K562 (cell line): ENCODE measurements around the gene COL20A1. TPM values are rescaled to one million over a fixed set of nuclear protein-coding genes. Genes with fewer than 3 reads are reported as not detected.

Experiments used
- ATAC-seq: fragments of 200-7000 bp; cut with Tn5 transposase; 3 replicates; pipeline ENCODE4 v1.9.1; 2020; ENCODE audit warnings: moderate library complexity
- BruUV-seq: library from RNA; stranded (reverse); fragments of 400-500 nt; replicated peaks from 2 replicates; lab custom pipeline; 2021; lab: Mats Ljungman, UMichigan
- CTCF ChIA-PET: fragments of 300-600 bp; formaldehyde crosslinking; extraction: SDS; loops from one replicate; lab custom pipeline; 2021; ENCODE audit warnings: low intra/inter-chr PET ratio; lab: Yijun Ruan, JAX
- POLR2A ChIA-PET: fragments of 300-600, 350-650 bp; sonication (Branson Sonifier 250); formaldehyde crosslinking; extraction: SDS; loops from one replicate; lab custom pipeline; 2021; ENCODE audit warnings: antibody characterized with exemption, inconsistent platforms; lab: Yijun Ruan, JAX
- DNase-seq, 4 experiments: peaks; one replicate each; pipeline versions ENCODE4 v3.0.0 to v3.0.0-alpha.2; 2011 to 2018; ENCODE audit warnings: low spot score in 3 of 4, mixed read lengths in 3 of 4; ENCODE audit errors: extremely low read depth in 1 of 4
- FAIRE-seq: peaks from 2 replicates; lab custom pipeline; 2011; peaks lifted over from hg19 to GRCh38; lab: Jason Lieb, UNC
- H2AFZ ChIP-seq: 2 replicates; pipeline ENCODE4 v1.6.0; 2011; ENCODE audit warnings: low read depth, low read length, control low read depth, inconsistent platforms
- H3K27ac ChIP-seq: fragments of 200-600 bp; 3 replicates; pipeline ENCODE4 v1.8.0; 2011; ENCODE audit warnings: low read depth, mild to moderate bottlenecking, control low read depth, inconsistent platforms, low read length, moderate library complexity, mixed read lengths; ENCODE audit errors: extremely low read depth
- H3K27me3 ChIP-seq, 2 experiments: fragments of 300-600 bp in 1 of 2; 2 replicates in 1 of 2; 3 replicates in 1 of 2; pipeline versions ENCODE4 v1.6.0 to v1.8.0; 2011; ENCODE audit warnings: inconsistent platforms in 2 of 2, low read length in 2 of 2, mild to moderate bottlenecking in 1 of 2, mixed read lengths in 1 of 2, moderate library complexity in 1 of 2; ENCODE audit not compliant: control insufficient read depth in 2 of 2, insufficient read depth in 2 of 2
- H3K36me3 ChIP-seq: fragments of 300-600 bp; 3 replicates; pipeline ENCODE4 v1.8.0; 2011; ENCODE audit warnings: mild to moderate bottlenecking, low read length, inconsistent platforms; ENCODE audit not compliant: control insufficient read depth, insufficient read depth
- H3K4me1 ChIP-seq, 2 experiments: fragments of 200-600 bp in 1 of 2; replicated peaks in 1 of 2; 2 replicates in 1 of 2; 3 replicates in 1 of 2; pipeline versions ENCODE4 v1.5.1 to v1.8.0; 2011; ENCODE audit warnings: inconsistent platforms in 2 of 2, low read length in 2 of 2, mild to moderate bottlenecking in 1 of 2, mixed read lengths in 1 of 2, moderate library complexity in 1 of 2; ENCODE audit not compliant: control insufficient read depth in 2 of 2, insufficient read depth in 2 of 2
- H3K4me2 ChIP-seq: 2 replicates; pipeline ENCODE4 v1.6.1; 2011; ENCODE audit warnings: low read length, control low read depth, inconsistent platforms, mixed read lengths; ENCODE audit not compliant: insufficient read depth
- H3K4me3 ChIP-seq: fragments of 200-600 bp; sonication (generic), shearing (Covaris generic); 2 replicates; pipeline ENCODE4 v1.5.1; 2016; ENCODE audit warnings: control low read depth, inconsistent platforms
- H3K79me2 ChIP-seq: fragments of 200-600 bp; 3 replicates; pipeline ENCODE4 v1.8.0; 2011; ENCODE audit warnings: low read length, inconsistent platforms; ENCODE audit not compliant: control insufficient read depth, insufficient read depth
- H3K9ac ChIP-seq, 2 experiments: 2 replicates each; pipeline versions ENCODE4 v1.6.0 to v1.6.1; 2011; ENCODE audit warnings: low read depth in 2 of 2, low read length in 2 of 2, control low read depth in 1 of 2, inconsistent platforms in 1 of 2, mild to moderate bottlenecking in 1 of 2, mixed read lengths in 1 of 2; ENCODE audit not compliant: insufficient read depth in 1 of 2
- H3K9me1 ChIP-seq: one replicate; pipeline ENCODE4 v1.6.0; 2011; ENCODE audit warnings: inconsistent platforms, mild to moderate bottlenecking, low read length, moderate library complexity; ENCODE audit not compliant: control insufficient read depth, insufficient read depth
- H3K9me3 ChIP-seq: replicated peaks from 2 replicates; pipeline ENCODE4 v1.5.1; 2011; ENCODE audit warnings: low read depth, low read length, inconsistent platforms; ENCODE audit not compliant: control insufficient read depth, insufficient read depth
- H4K20me1 ChIP-seq: replicated peaks from 2 replicates; pipeline ENCODE4 v1.6.1; 2011; ENCODE audit warnings: low read length, inconsistent platforms, mixed read lengths; ENCODE audit not compliant: control insufficient read depth, insufficient read depth
- FOXK1 ChIP-seq: sonication (generic); formaldehyde crosslinking; IDR thresholded peaks from 2 replicates; pipeline ENCODE4 v1.8.0; 2022; ENCODE audit warnings: missing genetic modification reagents, mild to moderate bottlenecking, borderline replicate concordance
- MTA3 ChIP-seq: fragments of 450-650 bp; formaldehyde crosslinking; IDR thresholded peaks from 2 replicates; pipeline ENCODE4 v1.6.1; 2017; ENCODE audit warnings: mild to moderate bottlenecking, borderline replicate concordance
- NCOR1 ChIP-seq: fragments of 450-650 bp; IDR thresholded peaks from 2 replicates; pipeline ENCODE4 v1.6.1; 2016; ENCODE audit warnings: mild to moderate bottlenecking, moderate library complexity
- NR3C1 ChIP-seq: sonication (generic); formaldehyde crosslinking; IDR thresholded peaks from 2 replicates; pipeline ENCODE4 v1.8.1; 2022; ENCODE audit warnings: missing genetic modification reagents
- PCBP1 ChIP-seq: fragments of 200-400 bp; formaldehyde crosslinking; IDR thresholded peaks from 2 replicates; pipeline ENCODE4 v1.6.1; 2018; ENCODE audit warnings: mild to moderate bottlenecking, low read depth, low read length; ENCODE audit not compliant: poor library complexity, severe bottlenecking
- SMAD1 ChIP-seq: fragments of 150-350 bp; IDR thresholded peaks from 2 replicates; pipeline ENCODE4 v1.6.1; 2014; ENCODE audit warnings: low read length, low read depth; ENCODE audit not compliant: partially characterized antibody
- ZNF324 ChIP-seq: fragments of 250-450 bp; sonication (Bioruptor Pico); IDR thresholded peaks from 2 replicates; pipeline ENCODE4 v1.4.0; 2020; ENCODE audit warnings: mild to moderate bottlenecking
- ZNF764 ChIP-seq: fragments of 250-450 bp; sonication (Bioruptor Pico); IDR thresholded peaks from 2 replicates; pipeline ENCODE4 v1.4.0; 2020; ENCODE audit warnings: low read depth, mild to moderate bottlenecking, moderate library complexity
- WGBS: fragments of 100-300 bp; shearing (Covaris generic); methylation state at CpG from one replicate; pipeline ENCODE4 v1.1.6; 2016; ENCODE audit warnings: low coverage, mixed read lengths; ENCODE audit not compliant: insufficient coverage; ENCODE audit errors: missing lambda C conversion rate; 5-methylcytosine and 5-hydroxymethylcytosine counted together
- in situ Hi-C: fragments of 300-500 bp; cut with MboI; formaldehyde crosslinking; loops from 4 replicates; pipeline ENCODE4 v1.15.0; 2018; ENCODE audit warnings: inconsistent platforms, mixed read lengths
- intact Hi-C: fragments of 100-400 bp; cut with micrococcal nuclease; formaldehyde crosslinking; loops from 2 replicates; pipeline ENCODE4 v1.14.2; 2022
- polyA plus RNA-seq, 8 experiments: library from polyadenylated mRNA; depleted of rRNA in 4 of 8; stranded (reverse) in 5 of 8; unstranded in 3 of 8; fragments of >200 nt; fragmentation: Nextera tagmentation in 2 of 8; fragmentation: Illumina TruSeq in 1 of 8; extraction: Ambion mirVana in 2 of 8; extraction: Trizol in 1 of 8; gene quantifications; 2 replicates each; pipeline versions ENCODE4 v1.2.1 to v1.2.3, GENCODE V29; 2011 to 2014; ENCODE audit warnings: inconsistent platforms in 1 of 8, missing spikeins in 1 of 8
- total RNA-seq, 7 experiments: library from RNA; depleted of rRNA in 6 of 7; stranded (reverse); fragments of >200 nt in 6 of 7; fragmentation: Illumina TruSeq in 2 of 7; extraction: Trizol in 2 of 7; gene quantifications; 2 replicates each; pipeline versions ENCODE4 v1.2.1 to v1.2.3, GENCODE V29; 2011 to 2021; ENCODE audit warnings: low replicate concordance in 1 of 7
- TF ChIP-seq, protein P1 (sequence below), 2 experiments: fragments of 450-650 bp; formaldehyde crosslinking in 1 of 2; IDR thresholded peaks; 2 replicates each; pipeline versions ENCODE4 v1.4.0 to v1.6.1; 2014 to 2020; ENCODE audit warnings: mild to moderate bottlenecking in 2 of 2, borderline replicate concordance in 1 of 2, low read depth in 1 of 2
- TF ChIP-seq, protein P2 (sequence below): sonication (generic); formaldehyde crosslinking; IDR thresholded peaks from 2 replicates; pipeline ENCODE4 v1.8.0; 2022; ENCODE audit warnings: mild to moderate bottlenecking, low read depth, missing genetic modification reagents
- TF ChIP-seq, protein P3 (sequence below): fragments of 250-450 bp; sonication (Bioruptor Pico); IDR thresholded peaks from 2 replicates; pipeline ENCODE4 v1.6.1; 2021; ENCODE audit warnings: mild to moderate bottlenecking

Gene COL20A1
- total and polyA plus RNA-seq, 9 of the 15 experiments (the other 6 are each of a cell fraction or from before 2014, with no cell fraction given), result not detected

DNA sequence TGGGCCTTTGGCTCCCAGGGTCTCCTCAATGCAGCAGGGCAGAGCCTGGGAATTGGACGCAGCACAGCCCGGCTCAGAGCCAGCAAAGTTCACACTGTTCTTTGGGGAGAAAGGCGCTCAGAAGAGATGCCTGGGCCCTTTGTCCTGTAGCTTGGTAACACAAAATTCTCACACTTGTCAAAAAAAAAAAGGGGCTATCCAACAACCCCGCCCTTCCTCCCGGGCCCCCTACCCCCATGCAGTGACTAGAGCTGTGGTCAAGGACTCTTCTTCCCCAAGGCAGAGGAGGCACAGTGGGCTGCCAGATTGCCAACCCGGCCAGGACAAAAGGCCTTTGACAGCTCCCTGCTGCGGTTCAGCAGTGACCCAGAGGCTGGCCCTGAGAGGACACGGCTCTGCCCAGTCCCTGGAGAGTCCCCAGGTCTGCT lies 40.7 kb upstream of the COL20A1 start:
- ATAC-seq (no peak), FAIRE-seq (no peak), DNase-seq (no peak)
- WGBS, result 2% methylated on average over 7 of the region's 8 CpGs
- ChIA-PET POLR2A (no interaction called here), CTCF (interaction anchor here (0.6 kb wide), 1 partner anchor 29 kb away, joined by 3 read pairs; no protein-coding TSS in a partner anchor)
- peaks cover 15% of the 10 kb centered on the region for H4K20me1 ChIP-seq
- intact Hi-C loops, result no loop called here
- in situ Hi-C loops, result no loop called here
- H3K9me1 ChIP-seq, result no peaks in the 10 kb centered on the region
- H3K4me1 ChIP-seq, result peaks cover 0 to 37% of the 10 kb centered on the region in 2 experiments; a peak in 2 of 5 replicates
- H3K79me2 ChIP-seq, result no peaks in the 10 kb centered on the region
- no peak overlapping the region for H3K4me2 ChIP-seq
- TF ChIP-seq SMAD1 (no peak), PCBP1 (no peak), NCOR1 (no peak), FOXK1 (no peak), MTA3 (no peak), ZNF324 (no peak), ZNF764 (CRISPR knock-in tag) (no peak), NR3C1 (CRISPR knock-in tag) (no peak)
- TF ChIP-seq, protein P1, sequence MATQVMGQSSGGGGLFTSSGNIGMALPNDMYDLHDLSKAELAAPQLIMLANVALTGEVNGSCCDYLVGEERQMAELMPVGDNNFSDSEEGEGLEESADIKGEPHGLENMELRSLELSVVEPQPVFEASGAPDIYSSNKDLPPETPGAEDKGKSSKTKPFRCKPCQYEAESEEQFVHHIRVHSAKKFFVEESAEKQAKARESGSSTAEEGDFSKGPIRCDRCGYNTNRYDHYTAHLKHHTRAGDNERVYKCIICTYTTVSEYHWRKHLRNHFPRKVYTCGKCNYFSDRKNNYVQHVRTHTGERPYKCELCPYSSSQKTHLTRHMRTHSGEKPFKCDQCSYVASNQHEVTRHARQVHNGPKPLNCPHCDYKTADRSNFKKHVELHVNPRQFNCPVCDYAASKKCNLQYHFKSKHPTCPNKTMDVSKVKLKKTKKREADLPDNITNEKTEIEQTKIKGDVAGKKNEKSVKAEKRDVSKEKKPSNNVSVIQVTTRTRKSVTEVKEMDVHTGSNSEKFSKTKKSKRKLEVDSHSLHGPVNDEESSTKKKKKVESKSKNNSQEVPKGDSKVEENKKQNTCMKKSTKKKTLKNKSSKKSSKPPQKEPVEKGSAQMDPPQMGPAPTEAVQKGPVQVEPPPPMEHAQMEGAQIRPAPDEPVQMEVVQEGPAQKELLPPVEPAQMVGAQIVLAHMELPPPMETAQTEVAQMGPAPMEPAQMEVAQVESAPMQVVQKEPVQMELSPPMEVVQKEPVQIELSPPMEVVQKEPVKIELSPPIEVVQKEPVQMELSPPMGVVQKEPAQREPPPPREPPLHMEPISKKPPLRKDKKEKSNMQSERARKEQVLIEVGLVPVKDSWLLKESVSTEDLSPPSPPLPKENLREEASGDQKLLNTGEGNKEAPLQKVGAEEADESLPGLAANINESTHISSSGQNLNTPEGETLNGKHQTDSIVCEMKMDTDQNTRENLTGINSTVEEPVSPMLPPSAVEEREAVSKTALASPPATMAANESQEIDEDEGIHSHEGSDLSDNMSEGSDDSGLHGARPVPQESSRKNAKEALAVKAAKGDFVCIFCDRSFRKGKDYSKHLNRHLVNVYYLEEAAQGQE (IDR thresholded peaks at IDR 0.05; ENCODE audit: borderline replicate concordance), result no peak
- TF ChIP-seq, protein P1 (CRISPR knock-in tag; IDR thresholded peaks at IDR 0.05; ENCODE audit: low read depth), result no peak
- TF ChIP-seq, protein P2, sequence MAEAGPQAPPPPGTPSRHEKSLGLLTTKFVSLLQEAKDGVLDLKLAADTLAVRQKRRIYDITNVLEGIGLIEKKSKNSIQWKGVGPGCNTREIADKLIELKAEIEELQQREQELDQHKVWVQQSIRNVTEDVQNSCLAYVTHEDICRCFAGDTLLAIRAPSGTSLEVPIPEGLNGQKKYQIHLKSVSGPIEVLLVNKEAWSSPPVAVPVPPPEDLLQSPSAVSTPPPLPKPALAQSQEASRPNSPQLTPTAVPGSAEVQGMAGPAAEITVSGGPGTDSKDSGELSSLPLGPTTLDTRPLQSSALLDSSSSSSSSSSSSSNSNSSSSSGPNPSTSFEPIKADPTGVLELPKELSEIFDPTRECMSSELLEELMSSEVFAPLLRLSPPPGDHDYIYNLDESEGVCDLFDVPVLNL (CRISPR knock-in tag), result no peak
- TF ChIP-seq, protein P3, sequence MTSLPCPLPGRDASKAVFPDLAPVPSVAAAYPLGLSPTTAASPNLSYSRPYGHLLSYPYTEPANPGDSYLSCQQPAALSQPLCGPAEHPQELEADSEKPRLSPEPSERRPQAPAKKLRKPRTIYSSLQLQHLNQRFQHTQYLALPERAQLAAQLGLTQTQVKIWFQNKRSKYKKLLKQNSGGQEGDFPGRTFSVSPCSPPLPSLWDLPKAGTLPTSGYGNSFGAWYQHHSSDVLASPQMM (CRISPR knock-in tag), result no peak
- no peak overlapping the region for H3K9ac ChIP-seq
- no peak overlapping the region for H3K27ac ChIP-seq
- no TSS peak for BruUV-seq
- H3K4me3 ChIP-seq, result no peak overlapping the region
- H3K36me3 ChIP-seq, result no peaks in the 10 kb centered on the region
- peaks cover 29 to 78% of the 10 kb centered on the region in 2 experiments; a peak in 4 of 5 replicates for H3K27me3 ChIP-seq
- H2AFZ ChIP-seq, result no peak overlapping the region
- no peaks in the 10 kb centered on the region for H3K9me3 ChIP-seq
